CD4-positive, alpha-beta T cell treated with Interleukin-4 for 4 hours (primary cell): ENCODE results near the gene ADAMTS14.

ENCODE experiments used
- DNase-seq: peaks from one replicate; pipeline ENCODE4 v3.0.0-alpha.2; 2020

Gene ADAMTS14

GRCh38 chr10:70733051-70733450 is 60.7 kb downstream of the ADAMTS14 start:
- DNase-seq, result no peak

- no peak for DNase-seq
Observed at GRCh38 chr10:70735161-70735560, 62.9 kb downstream of the ADAMTS14 start.

DNA sequence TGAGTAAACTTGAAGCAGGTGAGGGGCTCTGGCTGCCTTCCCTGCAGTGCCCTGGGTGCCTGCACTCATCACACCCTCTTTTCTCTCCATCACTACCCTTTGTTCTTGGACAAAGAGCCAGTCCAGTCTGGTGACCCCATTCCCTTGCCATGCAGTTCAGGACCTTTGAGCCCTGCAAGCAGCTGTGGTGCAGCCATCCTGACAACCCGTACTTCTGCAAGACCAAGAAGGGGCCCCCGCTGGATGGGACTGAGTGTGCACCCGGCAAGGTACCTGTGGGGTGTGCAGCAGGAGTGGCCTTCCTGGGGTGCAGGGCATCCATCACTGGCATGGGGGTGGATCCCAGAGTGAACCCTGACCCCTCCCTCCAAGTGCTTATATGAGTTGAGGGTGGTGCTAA is 64.2 kb downstream of the ADAMTS14 start:
- DNase-seq, result no peak

DNA sequence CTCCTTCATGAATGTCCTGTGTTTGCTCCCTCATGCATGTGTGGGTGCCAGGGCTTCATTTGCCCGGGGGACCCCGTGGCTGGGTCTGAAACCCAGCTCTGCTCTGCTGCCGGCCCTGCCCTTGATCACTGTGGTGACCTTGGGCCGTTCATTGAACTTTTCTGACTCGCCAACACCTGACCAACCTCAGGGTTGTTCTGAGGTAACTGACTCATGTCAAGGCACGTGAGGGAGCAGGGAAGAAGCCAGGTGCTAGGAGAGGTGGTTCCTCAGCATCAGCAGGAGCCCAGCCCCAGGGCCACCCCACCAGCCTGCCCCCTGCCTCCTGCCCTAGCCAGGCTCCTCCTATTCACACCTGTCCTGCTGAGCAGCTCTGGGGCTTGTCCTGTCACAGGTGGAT is 64.9 kb downstream of the ADAMTS14 start:
- DNase-seq, result no peak

GRCh38 chr10:70738006-70738760 is 65.9 kb downstream of the ADAMTS14 start:
- DNase-seq, result no peak

DNA sequence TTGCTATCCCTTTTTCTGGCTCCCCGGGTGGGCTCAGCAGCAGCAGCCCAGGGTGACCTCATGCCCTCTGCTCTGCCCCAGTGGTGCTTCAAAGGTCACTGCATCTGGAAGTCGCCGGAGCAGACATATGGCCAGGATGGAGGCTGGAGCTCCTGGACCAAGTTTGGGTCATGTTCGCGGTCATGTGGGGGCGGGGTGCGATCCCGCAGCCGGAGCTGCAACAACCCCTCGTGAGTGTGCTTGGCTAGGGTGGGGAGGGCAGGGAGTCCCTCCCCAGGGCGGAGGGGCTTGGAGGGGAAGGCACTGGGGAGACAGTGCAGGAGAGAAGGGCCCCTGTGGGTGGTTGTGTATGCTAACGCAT is 66.4 kb downstream of the ADAMTS14 start:
- no peak for DNase-seq

GRCh38 chr10:70740406-70741288 is 68.3 kb downstream of the ADAMTS14 start:
- DNase-seq, result no peak

GRCh38 chr10:70742537-70743429 is 70.5 kb downstream of the ADAMTS14 start:
- DNase-seq, result no peak

DNA sequence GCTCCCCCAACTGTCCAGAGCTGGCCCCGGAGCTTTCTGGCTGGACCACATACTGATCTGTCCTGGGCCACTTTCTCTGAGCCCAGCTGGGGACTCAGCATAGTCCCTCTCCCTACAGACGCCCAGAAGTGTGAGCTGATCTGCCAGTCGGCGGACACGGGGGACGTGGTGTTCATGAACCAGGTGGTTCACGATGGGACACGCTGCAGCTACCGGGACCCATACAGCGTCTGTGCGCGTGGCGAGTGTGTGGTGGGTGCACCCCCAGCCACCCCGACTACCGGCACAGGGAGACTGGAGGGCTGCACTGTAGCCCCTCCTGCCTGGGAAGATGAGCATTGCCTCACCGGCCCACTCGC is 71.1 kb downstream of the ADAMTS14 start:
- DNase-seq, result no peak

- DNase-seq, result no peak
Observed at GRCh38 chr10:70743879-70744278, 71.6 kb downstream of the ADAMTS14 start.

GRCh38 chr10:70744617-70745143 is 72.4 kb downstream of the ADAMTS14 start:
- DNase-seq, result no peak

DNA sequence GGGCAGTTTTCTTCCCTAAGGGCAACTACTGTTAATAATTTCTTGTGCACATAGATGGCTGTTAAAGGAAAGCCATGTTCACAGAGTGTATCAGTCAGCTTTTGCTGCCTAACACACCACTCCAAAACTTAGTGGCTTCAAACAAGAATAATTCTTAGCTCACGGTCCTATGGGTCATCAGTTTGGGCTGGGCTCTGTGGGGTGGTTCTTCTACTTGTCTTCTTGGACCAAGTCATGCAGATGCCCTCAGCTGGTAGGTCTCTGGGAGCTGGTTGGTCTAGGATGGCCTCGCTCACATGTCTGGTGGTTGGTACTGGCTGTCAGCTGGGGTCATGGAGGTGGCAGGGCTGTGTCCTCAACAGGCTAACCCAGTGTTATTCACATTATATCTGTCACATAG is 73.2 kb downstream of the ADAMTS14 start:
- DNase-seq, result no peak

- no peak for DNase-seq
Observed at GRCh38 chr10:70747192-70747965, 75.1 kb downstream of the ADAMTS14 start.

DNA sequence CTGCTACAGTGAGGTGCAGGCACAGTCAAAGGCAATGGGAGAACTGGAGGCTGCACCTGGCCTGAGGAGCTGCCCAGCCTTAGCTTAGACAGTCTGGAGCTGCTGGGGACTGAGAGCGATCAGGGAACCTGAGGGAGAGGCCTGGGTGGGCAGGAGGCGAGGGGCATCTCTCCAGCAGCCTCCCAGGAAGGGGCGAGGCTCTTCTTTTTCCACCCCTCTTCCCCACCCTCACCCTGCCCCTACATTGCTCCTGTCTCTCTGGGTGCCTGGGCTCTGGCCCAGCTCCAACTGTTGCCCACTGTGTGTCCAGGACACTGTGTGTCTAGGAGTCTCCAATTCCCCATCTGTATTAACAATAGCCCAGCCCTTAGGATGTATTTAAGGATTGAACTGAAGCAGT is 76.0 kb downstream of the ADAMTS14 start:
- DNase-seq, result no peak

- no peak for DNase-seq
Observed at GRCh38 chr10:70748801-70749573, 76.7 kb downstream of the ADAMTS14 start.

DNA sequence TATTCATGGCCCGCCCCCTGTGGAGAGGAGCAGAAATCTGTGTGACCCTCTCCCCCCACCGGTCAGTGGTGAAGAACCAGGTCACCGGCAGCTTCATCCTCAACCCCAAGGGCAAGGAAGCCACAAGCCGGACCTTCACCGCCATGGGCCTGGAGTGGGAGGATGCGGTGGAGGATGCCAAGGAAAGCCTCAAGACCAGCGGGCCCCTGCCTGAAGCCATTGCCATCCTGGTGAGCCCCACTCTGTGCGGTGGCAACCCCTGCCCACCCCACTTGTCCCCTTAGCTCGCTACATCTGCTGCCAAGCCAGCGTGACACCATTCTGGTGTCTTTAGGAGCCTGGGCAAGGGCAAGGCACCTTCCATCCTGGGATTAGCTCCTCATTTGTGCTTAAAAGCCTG is 77.5 kb downstream of the ADAMTS14 start:
- no peak for DNase-seq

GRCh38 chr10:70750156-70750703 is 77.9 kb downstream of the ADAMTS14 start:
- DNase-seq, result no peak

- DNase-seq, result no peak
Observed at GRCh38 chr10:70751356-70751755, 79.0 kb downstream of the ADAMTS14 start.

GRCh38 chr10:70751991-70752390 is 79.7 kb downstream of the ADAMTS14 start:
- no peak for DNase-seq

DNA sequence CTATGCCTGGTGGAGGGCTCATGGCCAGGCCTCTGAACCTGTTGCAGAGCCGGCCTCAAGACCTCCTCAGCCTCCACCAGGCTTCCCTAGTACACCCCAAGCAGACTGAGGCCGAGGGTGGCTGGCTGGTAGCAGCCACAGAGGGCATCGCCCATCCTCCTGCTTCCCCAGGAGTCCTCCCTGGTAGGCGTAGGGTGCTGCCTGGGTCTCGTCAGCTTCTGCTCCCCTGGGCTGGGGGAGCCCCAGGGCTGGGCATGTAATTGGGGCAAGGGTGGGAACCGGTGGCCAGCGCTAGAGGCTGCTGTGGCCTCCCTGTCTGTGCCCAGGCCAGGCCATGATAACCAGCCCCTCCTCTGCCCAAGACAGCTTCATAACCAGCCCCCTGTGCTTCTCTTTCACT is 80.3 kb downstream of the ADAMTS14 start:
- DNase-seq, result no peak

- DNase-seq, result no peak
Observed at GRCh38 chr10:70753026-70753663, 80.8 kb downstream of the ADAMTS14 start.
